KMS-11 (cell line): Measurements from ENCODE around the gene PREP.

Source experiments
- H2AFZ ChIP-seq: fragments of 200-600 bp; sonication (generic); 2 replicates; pipeline ENCODE4 v1.6.1; 2016; ENCODE audit warnings: antibody characterized with exemption, mixed run types, low read depth
- H3K27ac ChIP-seq: fragments of 200-600 bp; sonication (generic); 2 replicates; pipeline ENCODE4 v1.6.1; 2016; ENCODE audit warnings: mild to moderate bottlenecking, mixed run types
- H3K27me3 ChIP-seq: fragments of 200-600 bp; sonication (generic); 2 replicates; pipeline ENCODE4 v1.6.1; 2017; ENCODE audit warnings: mild to moderate bottlenecking, low read depth, mixed run types, moderate library complexity; ENCODE audit not compliant: insufficient read depth
- H3K36me3 ChIP-seq: fragments of 200-600 bp; sonication (generic); 2 replicates; pipeline ENCODE4 v1.6.1; 2017; ENCODE audit warnings: mild to moderate bottlenecking, mixed run types; ENCODE audit not compliant: insufficient read depth
- H3K4me1 ChIP-seq: fragments of 200-600 bp; sonication (generic); 2 replicates; pipeline ENCODE4 v1.6.1; 2016; ENCODE audit warnings: mild to moderate bottlenecking, low read depth, mixed run types; ENCODE audit not compliant: poor library complexity, severe bottlenecking
- H3K4me2 ChIP-seq: fragments of 200-600 bp; sonication (generic); 2 replicates; pipeline ENCODE4 v1.7.0; 2016; ENCODE audit warnings: mild to moderate bottlenecking, mixed run types
- H3K4me3 ChIP-seq: fragments of 200-600 bp; sonication (generic); IDR thresholded peaks from 2 replicates; pipeline ENCODE4 v1.6.1; 2017; ENCODE audit warnings: low read depth, low read length, mixed read lengths; ENCODE audit not compliant: insufficient read depth
- H3K79me2 ChIP-seq: fragments of 200-600 bp; sonication (generic); 2 replicates; pipeline ENCODE4 v1.6.1; 2016; ENCODE audit warnings: low read depth, mixed run types; ENCODE audit not compliant: insufficient read depth
- H3K9ac ChIP-seq: fragments of 200-600 bp; sonication (generic); 2 replicates; pipeline ENCODE4 v1.6.1; 2016; ENCODE audit warnings: mild to moderate bottlenecking, mixed run types
- H4K20me1 ChIP-seq: fragments of 200-600 bp; sonication (generic); 2 replicates; pipeline ENCODE4 v1.6.1; 2016; ENCODE audit warnings: mild to moderate bottlenecking, mixed run types; ENCODE audit not compliant: insufficient read depth
- TF ChIP-seq, protein P1 (sequence below): fragments of 200-600 bp; sonication (generic); conservative IDR thresholded peaks from 2 replicates; pipeline ENCODE4 v1.6.1; 2017; ENCODE audit warnings: low read depth, mild to moderate bottlenecking, antibody characterized with exemption, low read length, moderate library complexity, mixed read lengths

Gene PREP

DNA sequence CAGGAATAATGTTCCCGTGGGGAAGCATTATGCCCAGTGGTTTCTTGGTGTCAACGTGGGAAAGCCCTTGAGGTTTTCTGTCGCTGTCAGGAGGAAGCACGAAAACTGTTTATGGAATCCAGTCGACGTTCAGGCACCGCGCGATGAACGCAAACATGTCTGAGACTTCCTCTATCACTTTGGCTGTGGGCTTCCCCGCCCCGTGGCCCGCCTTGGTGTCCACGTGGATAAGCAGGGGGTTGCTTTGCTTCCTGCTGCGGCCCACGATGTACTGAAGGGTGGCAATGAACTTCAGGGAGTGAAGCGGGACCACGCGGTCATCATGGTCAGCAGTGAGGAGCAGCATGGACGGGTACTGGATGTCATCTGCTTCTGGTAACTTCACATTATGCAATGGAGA is 124.8 kb downstream of the PREP start:
- H4K20me1 ChIP-seq: no peaks in the 10 kb centered on the region
- TF ChIP-seq, protein P1, sequence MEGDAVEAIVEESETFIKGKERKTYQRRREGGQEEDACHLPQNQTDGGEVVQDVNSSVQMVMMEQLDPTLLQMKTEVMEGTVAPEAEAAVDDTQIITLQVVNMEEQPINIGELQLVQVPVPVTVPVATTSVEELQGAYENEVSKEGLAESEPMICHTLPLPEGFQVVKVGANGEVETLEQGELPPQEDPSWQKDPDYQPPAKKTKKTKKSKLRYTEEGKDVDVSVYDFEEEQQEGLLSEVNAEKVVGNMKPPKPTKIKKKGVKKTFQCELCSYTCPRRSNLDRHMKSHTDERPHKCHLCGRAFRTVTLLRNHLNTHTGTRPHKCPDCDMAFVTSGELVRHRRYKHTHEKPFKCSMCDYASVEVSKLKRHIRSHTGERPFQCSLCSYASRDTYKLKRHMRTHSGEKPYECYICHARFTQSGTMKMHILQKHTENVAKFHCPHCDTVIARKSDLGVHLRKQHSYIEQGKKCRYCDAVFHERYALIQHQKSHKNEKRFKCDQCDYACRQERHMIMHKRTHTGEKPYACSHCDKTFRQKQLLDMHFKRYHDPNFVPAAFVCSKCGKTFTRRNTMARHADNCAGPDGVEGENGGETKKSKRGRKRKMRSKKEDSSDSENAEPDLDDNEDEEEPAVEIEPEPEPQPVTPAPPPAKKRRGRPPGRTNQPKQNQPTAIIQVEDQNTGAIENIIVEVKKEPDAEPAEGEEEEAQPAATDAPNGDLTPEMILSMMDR: no peak
- no peak overlapping the region for H3K9ac ChIP-seq
- H3K4me2 ChIP-seq: no peak overlapping the region
- H3K27me3 ChIP-seq: no peaks in the 10 kb centered on the region
- H3K27ac ChIP-seq: no peak overlapping the region
- H3K4me3 ChIP-seq: no peak overlapping the region
- H2AFZ ChIP-seq: no peak overlapping the region
- H3K4me1 ChIP-seq: no peaks in the 10 kb centered on the region
- no peaks in the 10 kb centered on the region for H3K36me3 ChIP-seq
- H3K79me2 ChIP-seq: no peaks in the 10 kb centered on the region

DNA sequence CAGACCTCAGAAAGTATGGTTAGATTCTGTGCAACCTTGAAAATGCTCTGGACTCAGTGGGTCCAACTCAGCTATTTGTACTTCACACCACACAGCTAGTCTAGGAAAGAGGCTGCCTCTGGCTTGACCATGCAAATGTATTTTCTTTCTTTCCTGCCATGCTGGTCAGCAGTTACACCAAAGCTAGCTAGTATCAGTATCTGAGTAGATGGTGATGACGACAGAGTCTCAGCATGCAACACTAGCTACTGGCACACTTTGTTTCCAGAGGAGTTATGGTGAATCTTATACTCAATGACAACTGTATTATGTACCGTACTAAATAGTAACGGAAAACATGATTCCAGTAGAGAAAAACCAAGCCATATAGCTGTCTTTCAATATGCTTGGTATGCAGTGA is 126.5 kb downstream of the PREP start:
- Histone ChIP-seq H3K27ac (no peak overlapping the region), H3K4me2 (no peak overlapping the region), H2AFZ (no peak overlapping the region), H3K4me3 (no peak overlapping the region), H3K79me2 (no peaks in the 10 kb centered on the region), H3K4me1 (no peaks in the 10 kb centered on the region), H3K27me3 (no peaks in the 10 kb centered on the region), H3K36me3 (no peaks in the 10 kb centered on the region), H4K20me1 (no peaks in the 10 kb centered on the region), H3K9ac (no peak overlapping the region)
- TF ChIP-seq, protein P1: no peak

DNA sequence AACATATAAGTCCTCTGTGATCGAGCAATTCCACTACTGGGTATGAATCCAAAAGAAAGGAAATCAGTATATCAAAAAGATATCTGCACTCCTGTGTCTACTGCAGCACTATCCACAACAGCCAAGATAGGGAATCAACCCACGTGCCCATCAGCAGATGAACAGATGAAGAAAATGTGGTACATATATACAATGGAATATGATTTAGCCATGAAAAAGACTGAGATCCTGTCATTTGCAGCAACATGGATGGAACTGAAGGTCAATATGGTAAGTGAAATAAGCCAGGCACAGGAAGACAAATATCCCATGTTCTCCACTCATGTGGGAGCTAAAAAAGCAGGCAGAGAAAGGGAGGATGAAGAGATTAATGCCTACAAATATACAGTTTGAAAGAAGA is 127.3 kb downstream of the PREP start:
- Histone ChIP-seq H3K9ac (no peak overlapping the region), H3K36me3 (no peaks in the 10 kb centered on the region), H3K4me1 (no peaks in the 10 kb centered on the region), H3K4me3 (no peak overlapping the region), H3K27ac (no peak overlapping the region), H3K27me3 (no peaks in the 10 kb centered on the region), H3K4me2 (no peak overlapping the region), H3K79me2 (no peaks in the 10 kb centered on the region), H4K20me1 (no peaks in the 10 kb centered on the region), H2AFZ (no peak overlapping the region)
- TF ChIP-seq, protein P1: no peak

DNA sequence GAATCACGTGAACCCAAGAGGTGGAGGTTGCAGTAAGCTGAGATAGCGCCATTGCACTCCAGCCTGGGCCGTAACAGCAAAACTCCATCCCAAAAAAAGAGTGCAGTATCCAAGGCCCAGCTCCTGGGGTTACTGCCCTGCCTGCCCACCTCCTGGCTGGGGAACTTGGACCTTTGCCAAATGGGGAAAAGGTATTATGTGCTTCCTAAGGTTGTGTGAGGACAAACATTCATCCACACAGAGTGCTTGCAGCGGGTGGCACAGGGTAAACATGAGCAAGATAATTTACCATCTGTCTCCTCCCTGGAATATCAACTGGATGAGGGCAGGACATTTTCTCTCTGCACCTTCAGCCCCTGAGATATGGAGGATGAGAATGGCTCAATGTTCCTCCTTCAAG is 128.2 kb downstream of the PREP start:
- H2AFZ ChIP-seq: no peak overlapping the region
- H3K27me3 ChIP-seq: no peaks in the 10 kb centered on the region
- no peaks in the 10 kb centered on the region for H3K79me2 ChIP-seq
- no peak overlapping the region for H3K4me3 ChIP-seq
- no peaks in the 10 kb centered on the region for H4K20me1 ChIP-seq
- TF ChIP-seq, protein P1: no peak
- H3K27ac ChIP-seq: no peak overlapping the region
- H3K4me2 ChIP-seq: no peak overlapping the region
- H3K9ac ChIP-seq: no peak overlapping the region
- H3K36me3 ChIP-seq: no peaks in the 10 kb centered on the region
- no peaks in the 10 kb centered on the region for H3K4me1 ChIP-seq

DNA sequence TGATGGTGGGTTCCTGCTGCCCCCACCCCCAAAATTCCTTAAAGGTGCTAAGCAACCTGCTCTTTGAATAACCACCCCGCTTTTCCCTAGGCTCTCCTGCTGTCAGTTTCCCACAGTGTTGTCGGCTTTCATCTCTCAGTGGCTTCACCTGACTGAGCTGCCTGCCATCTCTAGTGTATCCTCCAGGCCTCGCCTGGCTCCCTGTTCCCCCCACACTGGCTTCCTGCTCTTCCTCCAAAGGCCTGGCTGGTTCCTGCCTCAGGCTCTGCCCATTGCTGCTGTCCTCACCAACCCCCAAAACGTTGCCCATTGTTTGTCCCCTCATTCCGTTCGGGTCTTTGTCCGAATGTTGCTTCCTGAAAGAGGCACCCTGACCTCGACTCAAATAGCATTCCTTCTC is 129.3 kb downstream of the PREP start:
- Histone ChIP-seq H3K27ac (no peak overlapping the region), H3K36me3 (no peaks in the 10 kb centered on the region), H3K79me2 (no peaks in the 10 kb centered on the region), H3K9ac (no peak overlapping the region), H3K4me1 (no peaks in the 10 kb centered on the region), H3K4me3 (no peak overlapping the region), H4K20me1 (no peaks in the 10 kb centered on the region), H3K27me3 (no peaks in the 10 kb centered on the region), H2AFZ (no peak overlapping the region), H3K4me2 (no peak overlapping the region)
- TF ChIP-seq, protein P1: no peak
